IPS-20b (cell line): ENCODE measurements around the gene PITPNC1.

Experiments used
- H3K27ac ChIP-seq: one replicate; pipeline ENCODE4 v1.5.1; 2013; ENCODE audit warnings: low read length
- H3K27me3 ChIP-seq: 2 replicates; pipeline ENCODE4 v1.6.1; 2013; ENCODE audit warnings: mild to moderate bottlenecking, low read length, inconsistent platforms; ENCODE audit not compliant: insufficient read depth
- H3K36me3 ChIP-seq: 2 replicates; pipeline ENCODE4 v1.6.1; 2013; ENCODE audit warnings: low read depth, mild to moderate bottlenecking, inconsistent platforms, low read length, moderate library complexity; ENCODE audit not compliant: insufficient read depth
- H3K4me1 ChIP-seq: 2 replicates; pipeline ENCODE4 v1.6.1; 2013; ENCODE audit warnings: mild to moderate bottlenecking, control low read depth, inconsistent platforms, low read length, moderate library complexity; ENCODE audit not compliant: insufficient read depth
- H3K4me3 ChIP-seq: 2 replicates; pipeline ENCODE4 v1.5.1; 2013; ENCODE audit warnings: mild to moderate bottlenecking, low read length, inconsistent platforms
- H3K9ac ChIP-seq: 2 replicates; pipeline ENCODE4 v1.6.1; 2013; ENCODE audit warnings: low read depth, mild to moderate bottlenecking, inconsistent platforms, low read length, moderate library complexity
- H3K9me3 ChIP-seq: 2 replicates; pipeline ENCODE4 v1.6.1; 2013; ENCODE audit warnings: mild to moderate bottlenecking, low read depth, low read length, inconsistent platforms; ENCODE audit not compliant: insufficient read depth

PITPNC1 gene

DNA sequence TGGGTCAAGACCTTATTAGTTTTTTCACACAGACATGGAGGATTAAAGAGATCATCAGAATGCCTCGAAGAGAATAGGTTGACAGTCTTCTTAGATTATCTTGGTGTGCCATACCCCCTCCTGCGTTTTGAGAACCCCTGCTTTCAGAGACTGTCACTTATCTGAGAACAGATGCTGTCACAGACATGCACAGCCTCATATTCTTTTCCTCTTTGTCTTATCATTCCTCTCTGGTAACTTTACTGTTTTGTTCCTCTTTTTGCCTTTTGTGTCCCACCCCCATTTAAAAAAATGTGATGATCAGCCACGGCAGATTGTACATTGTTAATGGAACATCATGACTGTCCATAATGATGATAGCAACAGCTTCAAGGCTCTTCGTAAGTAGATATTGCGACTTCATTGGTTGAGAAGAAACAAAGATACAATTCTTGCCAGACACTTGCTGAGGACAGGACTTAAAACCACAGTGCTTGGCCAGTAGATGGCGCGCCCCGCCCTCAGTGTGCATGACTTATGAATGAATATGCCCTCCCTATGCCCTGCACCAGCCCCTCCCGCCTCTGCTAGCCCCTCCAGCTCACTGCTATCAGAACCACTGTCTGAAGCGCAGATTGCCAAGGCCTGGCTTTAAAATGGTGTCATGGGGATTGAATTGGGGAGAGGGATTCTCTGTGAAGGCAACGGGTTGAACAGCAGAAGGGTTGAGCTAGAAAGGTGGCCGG is 2.6 kb upstream of the PITPNC1 start:
- Histone ChIP-seq H3K27me3 (no peaks in the 10 kb centered on the region), H3K27ac (no peak overlapping the region), H3K9me3 (no peaks in the 10 kb centered on the region), H3K36me3 (no peaks in the 10 kb centered on the region), H3K4me3 (no peak overlapping the region), H3K4me1 (peaks cover 7% of the 10 kb centered on the region; the same call in 1 of the 2 replicates), H3K9ac (no peak overlapping the region; the same call in 1 of the 2 replicates)

GRCh38 chr17:67375054-67375427 is 2.0 kb upstream of the PITPNC1 start:
- no peaks in the 10 kb centered on the region for H3K36me3 ChIP-seq
- H3K27me3 ChIP-seq: no peaks in the 10 kb centered on the region
- H3K9me3 ChIP-seq: no peaks in the 10 kb centered on the region
- H3K27ac ChIP-seq: no peak overlapping the region
- no peak overlapping the region for H3K4me3 ChIP-seq
- peaks cover 7% of the 10 kb centered on the region; the same call in 1 of the 2 replicates for H3K4me1 ChIP-seq
- no peak overlapping the region; the same call in 1 of the 2 replicates for H3K9ac ChIP-seq

DNA sequence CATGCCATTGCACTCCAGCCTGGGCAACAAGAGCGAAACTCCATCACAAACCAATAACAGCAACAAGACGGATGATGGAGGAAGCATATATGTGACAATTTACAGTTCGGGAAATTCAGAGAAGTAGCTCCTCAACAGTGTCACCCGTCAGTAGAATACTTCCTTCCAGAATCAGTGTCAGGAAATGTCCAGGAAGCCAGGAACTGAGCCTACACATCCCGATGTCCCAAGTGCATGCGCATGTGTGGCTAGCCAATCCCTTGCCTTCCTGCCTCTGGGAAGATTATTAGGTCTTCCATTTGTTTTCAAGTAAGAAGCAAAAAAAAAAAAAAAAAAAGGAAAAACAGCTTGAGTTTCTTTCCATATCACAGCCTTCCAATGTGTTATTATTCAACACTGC is 1.4 kb upstream of the PITPNC1 start:
- Histone ChIP-seq H3K4me3 (peak overlapping the region; percentile 85), H3K27me3 (no peaks in the 10 kb centered on the region), H3K27ac (no peak overlapping the region), H3K9ac (peak overlapping the region; percentile 90; the same call in 1 of the 2 replicates), H3K4me1 (peaks cover 7% of the 10 kb centered on the region; the same call in 1 of the 2 replicates), H3K36me3 (no peaks in the 10 kb centered on the region), H3K9me3 (no peaks in the 10 kb centered on the region)

- Histone ChIP-seq H3K27me3 (no peaks in the 10 kb centered on the region), H3K9me3 (no peaks in the 10 kb centered on the region), H3K4me3 (peak overlapping the region; percentile 85), H3K36me3 (no peaks in the 10 kb centered on the region), H3K27ac (peak overlapping the region; percentile 100), H3K4me1 (peaks cover 7% of the 10 kb centered on the region; the same call in 1 of the 2 replicates), H3K9ac (peak overlapping the region; percentile 90; the same call in 1 of the 2 replicates)
Observed at GRCh38 chr17:67376415-67376736, 705 bp upstream of the PITPNC1 start.

DNA sequence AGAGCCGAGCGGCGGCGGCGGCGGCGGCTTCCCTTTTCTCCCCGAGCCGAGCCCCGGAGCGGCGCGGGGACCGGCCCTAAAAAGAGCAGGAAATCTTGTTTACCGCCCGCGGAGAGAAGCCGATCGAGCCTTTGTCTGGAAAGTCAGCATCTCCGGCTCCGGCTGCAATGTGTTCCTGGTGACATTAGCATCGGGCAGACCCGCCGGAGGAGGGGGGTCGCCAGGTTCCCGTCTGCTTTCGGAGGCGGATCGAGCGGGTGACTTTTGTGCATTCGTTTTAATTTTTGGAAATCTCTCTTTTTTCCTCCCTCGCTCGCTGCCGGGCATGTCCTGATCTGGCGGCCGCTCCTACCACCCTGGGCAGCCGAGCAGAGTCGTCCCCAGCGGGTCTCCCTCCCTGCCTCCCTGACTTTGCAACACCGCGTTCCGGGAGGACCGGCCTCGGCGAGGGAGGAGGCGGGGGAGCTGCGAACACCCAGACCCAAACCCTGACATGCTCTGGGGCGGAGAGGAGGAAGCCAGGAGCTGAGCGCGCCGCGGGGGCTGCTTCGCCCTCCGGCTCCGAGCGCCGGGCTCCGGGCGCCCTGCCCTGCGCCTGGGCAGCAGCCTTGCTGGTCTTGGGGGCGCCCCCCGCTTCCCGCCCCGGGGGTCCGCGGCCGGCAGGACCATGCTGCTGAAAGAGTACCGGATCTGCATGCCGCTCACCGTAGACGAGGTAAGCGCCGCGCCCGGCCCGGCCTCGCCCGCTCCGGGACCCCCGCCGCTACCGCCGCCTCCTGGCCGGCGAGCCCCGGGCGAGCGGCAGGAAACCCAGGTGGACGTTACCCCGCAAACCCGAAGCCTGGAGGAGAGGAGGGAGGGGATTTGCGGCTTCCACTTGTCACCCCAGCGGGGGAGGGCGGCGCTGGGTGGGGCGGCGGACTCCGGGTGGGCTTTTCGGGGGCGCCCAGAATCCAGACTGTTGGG is 690 bp downstream of the PITPNC1 start:
- Histone ChIP-seq H3K27me3 (no peaks in the 10 kb centered on the region), H3K4me1 (peaks cover 7% of the 10 kb centered on the region; the same call in 1 of the 2 replicates), H3K9me3 (no peaks in the 10 kb centered on the region), H3K27ac (peak overlapping the region; percentile 38), H3K36me3 (no peaks in the 10 kb centered on the region), H3K4me3 (peak overlapping the region; percentile 85), H3K9ac (peak overlapping the region; percentile 90)

DNA sequence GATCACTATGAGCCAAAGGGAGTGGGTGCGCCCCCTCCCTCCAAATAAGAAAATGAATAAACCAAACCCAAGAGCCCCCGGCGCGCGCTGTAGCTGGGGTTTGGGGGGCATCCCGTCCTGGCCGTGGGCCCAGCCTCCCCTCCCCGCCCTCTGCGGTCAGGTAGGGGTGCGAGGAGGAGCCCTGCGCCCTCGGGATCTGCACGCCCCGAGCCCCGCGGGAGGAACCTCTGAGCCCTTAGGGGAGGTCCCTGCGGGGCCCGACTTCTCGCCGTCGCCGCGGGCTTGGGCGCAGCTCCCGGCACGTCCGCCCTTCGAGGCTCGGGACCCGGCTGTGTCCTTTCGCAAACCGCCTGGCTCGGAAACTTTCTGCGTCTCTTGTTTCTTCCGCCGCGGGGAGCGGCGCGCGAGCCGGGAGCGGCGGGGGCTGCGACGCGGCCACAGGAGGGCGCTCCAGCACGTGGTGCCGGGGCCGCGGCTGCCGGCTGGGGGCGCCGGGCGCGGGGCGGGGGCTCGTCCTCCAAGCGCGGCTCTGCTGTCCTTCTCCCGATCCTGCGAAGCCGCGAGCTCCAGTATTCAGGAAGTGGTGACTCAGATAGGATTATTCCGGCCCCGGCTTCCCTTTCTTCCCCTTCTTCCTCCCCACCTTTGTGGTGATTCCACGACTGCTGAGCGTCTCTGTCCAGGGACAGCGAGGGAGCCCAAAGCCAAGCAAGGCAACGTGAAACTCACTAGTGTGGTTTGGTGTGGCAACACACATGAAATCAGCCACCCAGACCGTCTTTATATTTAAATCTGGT is 1.6 kb downstream of the PITPNC1 start:
- Histone ChIP-seq H3K4me3 (peak overlapping the region; percentile 85), H3K4me1 (peaks cover 7% of the 10 kb centered on the region; the same call in 1 of the 2 replicates), H3K36me3 (no peaks in the 10 kb centered on the region), H3K9me3 (no peaks in the 10 kb centered on the region), H3K9ac (peak overlapping the region; percentile 90), H3K27me3 (no peaks in the 10 kb centered on the region), H3K27ac (peak overlapping the region; percentile 59)

GRCh38 chr17:67379251-67379630 is 2.2 kb downstream of the PITPNC1 start:
- H3K36me3 ChIP-seq: no peaks in the 10 kb centered on the region
- peak overlapping the region; percentile 82; the same call in 1 of the 2 replicates for H3K9ac ChIP-seq
- no peaks in the 10 kb centered on the region for H3K27me3 ChIP-seq
- no peaks in the 10 kb centered on the region for H3K9me3 ChIP-seq
- peaks cover 7% of the 10 kb centered on the region; the same call in 1 of the 2 replicates for H3K4me1 ChIP-seq
- H3K27ac ChIP-seq: peak overlapping the region; percentile 59
- H3K4me3 ChIP-seq: peak overlapping the region; percentile 85

DNA sequence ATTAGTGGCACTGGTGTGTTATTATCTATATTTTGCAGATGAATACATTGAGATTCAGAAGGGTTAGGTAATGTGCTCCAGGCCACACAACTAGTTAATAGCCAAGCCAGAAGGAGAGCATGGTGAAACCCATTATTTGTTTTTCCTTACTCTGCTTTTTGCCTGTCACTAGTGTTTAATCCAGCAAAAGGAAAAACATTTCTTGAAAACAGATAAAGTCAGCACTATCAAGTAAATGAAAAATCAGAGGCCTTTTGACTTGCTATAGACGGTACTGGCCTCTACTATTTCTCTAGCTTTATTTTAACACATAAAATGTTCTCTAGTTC is 4.8 kb downstream of the PITPNC1 start:
- Histone ChIP-seq H3K36me3 (no peaks in the 10 kb centered on the region), H3K9ac (peak overlapping the region; percentile 15; the same call in 1 of the 2 replicates), H3K27ac (no peak overlapping the region), H3K27me3 (no peaks in the 10 kb centered on the region), H3K4me1 (no peaks in the 10 kb centered on the region), H3K4me3 (no peak overlapping the region), H3K9me3 (no peaks in the 10 kb centered on the region)

DNA sequence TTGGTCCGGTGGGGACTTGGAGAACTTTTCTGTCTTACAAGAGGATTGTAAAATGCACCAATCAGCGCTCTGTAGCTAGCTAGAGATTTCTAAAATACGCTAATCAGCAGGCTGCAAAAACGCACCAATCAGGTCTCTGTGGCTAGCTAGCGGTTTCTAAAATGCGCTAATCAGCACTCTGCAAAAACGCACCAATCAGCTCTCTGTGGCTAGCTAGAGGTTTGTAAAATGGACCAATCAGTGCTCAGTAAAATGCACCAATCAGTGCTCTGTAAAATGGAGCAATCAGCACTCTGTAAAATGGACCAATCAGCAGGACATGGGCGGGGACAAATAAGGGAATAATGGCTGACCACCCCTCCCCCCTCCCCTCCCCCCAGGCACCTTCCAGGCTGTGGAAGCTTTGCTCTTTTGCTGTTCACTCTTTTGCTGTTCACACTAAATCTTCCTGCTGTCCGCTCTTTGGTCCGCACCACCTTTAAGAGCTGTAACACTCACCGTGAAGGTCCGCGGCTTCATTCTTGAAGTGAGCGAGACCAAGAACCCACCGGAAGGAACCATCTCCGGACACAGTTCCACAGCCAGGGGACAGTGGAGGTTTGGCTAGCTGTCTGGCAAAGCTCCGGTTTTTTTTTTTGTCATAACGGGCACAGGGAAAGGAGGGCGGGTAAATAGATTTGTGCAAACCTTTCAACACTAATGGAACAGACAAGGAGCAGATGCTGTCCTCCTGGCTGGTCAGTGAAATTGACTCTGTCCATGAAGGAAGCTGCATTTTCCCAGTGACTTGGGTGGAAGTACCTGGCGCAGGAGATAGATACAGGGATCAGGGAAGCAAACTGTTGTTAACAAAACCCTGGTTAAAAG is 8.3 kb downstream of the PITPNC1 start:
- Histone ChIP-seq H3K27me3 (no peaks in the 10 kb centered on the region), H3K36me3 (no peaks in the 10 kb centered on the region), H3K9me3 (no peaks in the 10 kb centered on the region), H3K4me3 (no peak overlapping the region), H3K27ac (no peak overlapping the region), H3K9ac (no peak overlapping the region), H3K4me1 (no peaks in the 10 kb centered on the region)

DNA sequence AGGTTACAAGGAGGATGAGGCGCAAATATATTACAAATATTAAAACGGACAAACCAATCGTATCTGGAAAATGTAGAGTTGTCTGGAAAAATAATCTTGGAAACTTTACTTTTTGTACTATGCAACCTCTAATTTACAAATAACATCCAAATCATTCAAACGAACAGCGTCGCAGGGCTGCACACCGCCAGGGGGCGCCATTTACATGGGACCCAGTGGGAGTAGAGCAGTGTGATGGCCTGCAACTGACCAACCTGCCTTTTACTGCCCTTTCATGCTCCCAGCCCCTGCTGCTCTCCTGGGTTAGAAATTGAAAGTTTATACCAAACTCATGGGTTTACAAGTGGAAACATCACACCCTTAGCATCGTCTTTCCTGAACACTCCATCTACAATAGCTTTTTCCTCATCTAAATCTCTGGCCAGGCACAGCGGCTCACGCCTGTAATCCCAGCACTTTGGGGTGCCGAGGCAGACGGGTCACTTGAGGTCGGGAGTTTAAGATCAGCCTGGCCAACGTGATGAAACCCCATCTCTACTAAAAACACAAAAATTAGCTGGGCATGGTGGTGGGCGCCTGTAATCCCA is 10.0 kb downstream of the PITPNC1 start:
- no peak overlapping the region for H3K27ac ChIP-seq
- H3K4me3 ChIP-seq: no peak overlapping the region
- H3K27me3 ChIP-seq: no peaks in the 10 kb centered on the region
- no peaks in the 10 kb centered on the region for H3K9me3 ChIP-seq
- no peaks in the 10 kb centered on the region for H3K36me3 ChIP-seq
- no peak overlapping the region for H3K9ac ChIP-seq
- H3K4me1 ChIP-seq: no peaks in the 10 kb centered on the region
